ENCODE measurements around the gene FOXG1. TPM values are rescaled to one million over a fixed set of nuclear protein-coding genes. Genes with fewer than 3 reads are reported as not detected.

FOXG1 gene
- total RNA-seq, 6 donors from 2014 or later = not detected

DNA sequence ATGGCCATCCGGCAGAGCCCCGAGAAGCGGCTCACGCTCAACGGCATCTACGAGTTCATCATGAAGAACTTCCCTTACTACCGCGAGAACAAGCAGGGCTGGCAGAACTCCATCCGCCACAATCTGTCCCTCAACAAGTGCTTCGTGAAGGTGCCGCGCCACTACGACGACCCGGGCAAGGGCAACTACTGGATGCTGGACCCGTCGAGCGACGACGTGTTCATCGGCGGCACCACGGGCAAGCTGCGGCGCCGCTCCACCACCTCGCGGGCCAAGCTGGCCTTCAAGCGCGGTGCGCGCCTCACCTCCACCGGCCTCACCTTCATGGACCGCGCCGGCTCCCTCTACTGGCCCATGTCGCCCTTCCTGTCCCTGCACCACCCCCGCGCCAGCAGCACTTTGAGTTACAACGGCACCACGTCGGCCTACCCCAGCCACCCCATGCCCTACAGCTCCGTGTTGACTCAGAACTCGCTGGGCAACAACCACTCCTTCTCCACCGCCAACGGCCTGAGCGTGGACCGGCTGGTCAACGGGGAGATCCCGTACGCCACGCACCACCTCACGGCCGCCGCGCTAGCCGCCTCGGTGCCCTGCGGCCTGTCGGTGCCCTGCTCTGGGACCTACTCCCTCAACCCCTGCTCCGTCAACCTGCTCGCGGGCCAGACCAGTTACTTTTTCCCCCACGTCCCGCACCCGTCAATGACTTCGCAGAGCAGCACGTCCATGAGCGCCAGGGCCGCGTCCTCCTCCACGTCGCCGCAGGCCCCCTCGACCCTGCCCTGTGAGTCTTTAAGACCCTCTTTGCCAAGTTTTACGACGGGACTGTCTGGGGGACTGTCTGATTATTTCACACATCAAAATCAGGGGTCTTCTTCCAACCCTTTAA, 1.5 kb downstream of the FOXG1 start:
- Histone ChIP-seq H3K4me1 (peaks cover 13 to 24% (median 17%) of the 10 kb centered on the region in 4 donors), H3K4me3 (no peak overlapping the region), H3K9me3 (peaks cover 0 to 9% (median 0%) of the 10 kb centered on the region in 4 donors), H3K27ac (no peak overlapping the region), H3K27me3 (peaks cover 0 to 48% (median 32%) of the 10 kb centered on the region in 4 donors), H3K36me3 (no peaks in the 10 kb centered on the region)
- 18 to 22% methylated on average over 19 to 59 of the region's 77 CpGs for WGBS, 2 donors
- no peak for TF ChIP-seq POLR2AphosphoS5 (IDR thresholded peaks at IDR 0.05)
- no peak for TF ChIP-seq POLR2A (IDR thresholded peaks at IDR 0.05)
- TF ChIP-seq, protein P1, sequence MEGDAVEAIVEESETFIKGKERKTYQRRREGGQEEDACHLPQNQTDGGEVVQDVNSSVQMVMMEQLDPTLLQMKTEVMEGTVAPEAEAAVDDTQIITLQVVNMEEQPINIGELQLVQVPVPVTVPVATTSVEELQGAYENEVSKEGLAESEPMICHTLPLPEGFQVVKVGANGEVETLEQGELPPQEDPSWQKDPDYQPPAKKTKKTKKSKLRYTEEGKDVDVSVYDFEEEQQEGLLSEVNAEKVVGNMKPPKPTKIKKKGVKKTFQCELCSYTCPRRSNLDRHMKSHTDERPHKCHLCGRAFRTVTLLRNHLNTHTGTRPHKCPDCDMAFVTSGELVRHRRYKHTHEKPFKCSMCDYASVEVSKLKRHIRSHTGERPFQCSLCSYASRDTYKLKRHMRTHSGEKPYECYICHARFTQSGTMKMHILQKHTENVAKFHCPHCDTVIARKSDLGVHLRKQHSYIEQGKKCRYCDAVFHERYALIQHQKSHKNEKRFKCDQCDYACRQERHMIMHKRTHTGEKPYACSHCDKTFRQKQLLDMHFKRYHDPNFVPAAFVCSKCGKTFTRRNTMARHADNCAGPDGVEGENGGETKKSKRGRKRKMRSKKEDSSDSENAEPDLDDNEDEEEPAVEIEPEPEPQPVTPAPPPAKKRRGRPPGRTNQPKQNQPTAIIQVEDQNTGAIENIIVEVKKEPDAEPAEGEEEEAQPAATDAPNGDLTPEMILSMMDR (IDR thresholded peaks at IDR 0.05) = no peak
- no peak for TF ChIP-seq EP300 (IDR thresholded peaks at IDR 0.05)
- ATAC-seq (ENCODE audit: low FRiP score in 2 of 2) = peak in 1 of 2 donors; percentile 19
- peak in 1 of 2 donors; percentile 74 for DNase-seq

GRCh38 chr14:28769276-28769880, 2.8 kb downstream of the FOXG1 start:
- Histone ChIP-seq H3K27ac (no peak overlapping the region), H3K36me3 (no peaks in the 10 kb centered on the region), H3K9me3 (peaks cover 0 to 9% (median 0%) of the 10 kb centered on the region in 4 donors), H3K4me1 (peaks cover 15 to 31% (median 17%) of the 10 kb centered on the region in 4 donors), H3K27me3 (peaks cover 0 to 57% (median 33%) of the 10 kb centered on the region in 4 donors), H3K4me3 (no peak overlapping the region)
- WGBS, 2 donors = 31 to 33% methylated on average over 4 of the region's 4 CpGs
- no peak for ATAC-seq (ENCODE audit: low FRiP score in 2 of 2)
- no peak for TF ChIP-seq EP300 (IDR thresholded peaks at IDR 0.05)
- TF ChIP-seq POLR2AphosphoS5 (IDR thresholded peaks at IDR 0.05) = no peak
- no peak for TF ChIP-seq POLR2A (IDR thresholded peaks at IDR 0.05)
- TF ChIP-seq, protein P1 (IDR thresholded peaks at IDR 0.05) = no peak
- no peak for DNase-seq

GRCh38 chr14:28770061-28770460, 3.5 kb downstream of the FOXG1 start:
- peaks cover 0 to 57% (median 35%) of the 10 kb centered on the region in 4 donors for H3K27me3 ChIP-seq
- H3K27ac ChIP-seq = no peak overlapping the region
- no peak for TF ChIP-seq POLR2A (IDR thresholded peaks at IDR 0.05)
- TF ChIP-seq, protein P1 (IDR thresholded peaks at IDR 0.05) = no peak
- no peak for TF ChIP-seq EP300 (IDR thresholded peaks at IDR 0.05)
- TF ChIP-seq POLR2AphosphoS5 (IDR thresholded peaks at IDR 0.05) = no peak
- no peaks in the 10 kb centered on the region for H3K36me3 ChIP-seq
- ATAC-seq (ENCODE audit: low FRiP score in 2 of 2) = no peak
- no peak overlapping the region for H3K4me3 ChIP-seq
- peaks cover 15 to 32% (median 17%) of the 10 kb centered on the region in 4 donors for H3K4me1 ChIP-seq
- 44 to 45% methylated on average over 1 of the region's 1 CpG for WGBS, 2 donors
- peaks cover 0 to 9% (median 0%) of the 10 kb centered on the region in 4 donors for H3K9me3 ChIP-seq
- no peak for DNase-seq

DNA sequence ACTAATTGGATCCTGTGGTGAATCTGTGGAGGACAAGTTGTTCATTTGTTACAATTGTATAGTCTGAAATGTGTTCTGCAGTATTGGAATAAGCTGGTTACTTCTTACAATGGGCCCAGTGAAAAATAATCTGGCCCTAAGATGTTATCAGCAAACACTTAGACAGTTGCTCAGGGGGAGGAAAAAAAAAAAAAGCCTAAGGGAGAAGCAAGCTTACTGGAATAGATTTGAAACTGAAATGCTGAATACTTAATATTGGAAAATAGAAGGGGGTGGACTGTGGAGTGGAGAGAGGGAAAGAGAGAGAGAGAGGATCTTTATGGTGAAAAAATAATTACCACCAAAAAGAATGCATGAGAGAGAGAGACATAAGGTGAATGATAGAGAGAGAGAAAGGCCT, 4.0 kb downstream of the FOXG1 start:
- Histone ChIP-seq H3K4me3 (no peak overlapping the region), H3K36me3 (no peaks in the 10 kb centered on the region), H3K27me3 (peaks cover 0 to 51% (median 32%) of the 10 kb centered on the region in 4 donors), H3K27ac (no peak overlapping the region), H3K4me1 (peaks cover 10 to 27% (median 14%) of the 10 kb centered on the region in 4 donors), H3K9me3 (peaks cover 0 to 9% (median 0%) of the 10 kb centered on the region in 4 donors)
- TF ChIP-seq POLR2AphosphoS5 (IDR thresholded peaks at IDR 0.05) (no peak), EP300 (IDR thresholded peaks at IDR 0.05) (no peak), POLR2A (IDR thresholded peaks at IDR 0.05) (no peak)
- TF ChIP-seq, protein P1 (IDR thresholded peaks at IDR 0.05) = no peak
- DNase-seq (no peak), ATAC-seq (ENCODE audit: low FRiP score in 2 of 2) (no peak)

Measured in upper lobe of left lung (tissue), 6 donors.